Sigmoid colon (tissue), 4 donors: ENCODE measurements around the gene PGAM4.

Source experiments
- CTCF ChIP-seq, 4 experiments: fragments of 450-650 bp in 3 of 4; fragments of 200-600 bp in 1 of 4; IDR thresholded peaks; one replicate each; pipeline ENCODE4 v1.5.1; 2016 to 2019; ENCODE audit warnings: antibody characterized with exemption in 4 of 4, mild to moderate bottlenecking in 3 of 4, moderate library complexity in 2 of 4
- EP300 ChIP-seq, 4 donors: sonication (generic); formaldehyde crosslinking; IDR thresholded peaks; one replicate each; pipeline ENCODE4 v1.6.1; 2017; ENCODE audit warnings: antibody characterized with exemption in 4 of 4
- POLR2A ChIP-seq, 2 donors: fragments of 450-650 bp; IDR thresholded peaks; one replicate each; pipeline ENCODE4 v1.6.1; 2016; ENCODE audit warnings: antibody characterized with exemption in 2 of 2, mild to moderate bottlenecking in 2 of 2, moderate library complexity in 2 of 2
- POLR2AphosphoS5 ChIP-seq, 4 donors: sonication (generic); formaldehyde crosslinking; IDR thresholded peaks; one replicate each; pipeline ENCODE4 v1.6.1; 2017; ENCODE audit warnings: antibody characterized with exemption in 4 of 4

- TF ChIP-seq CTCF (IDR thresholded peaks at IDR 0.05) (no peak), EP300 (IDR thresholded peaks at IDR 0.05) (no peak), POLR2A (IDR thresholded peaks at IDR 0.05) (no peak), POLR2AphosphoS5 (IDR thresholded peaks at IDR 0.05) (no peak)
Observed at GRCh38 chrX:77938083-77938680, 31.3 kb downstream of the PGAM4 start.
